GM21423 (cell line): Measurements from ENCODE around the gene HMGCL.

Experiments
- ATAC-seq: cut with Tn5 transposase; IDR thresholded peaks from one replicate; pipeline ENCODE4 v1.9.1; 2021; ENCODE audit warnings: mild to moderate bottlenecking, moderate library complexity; ENCODE audit not compliant: unreplicated experiment

HMGCL gene

DNA sequence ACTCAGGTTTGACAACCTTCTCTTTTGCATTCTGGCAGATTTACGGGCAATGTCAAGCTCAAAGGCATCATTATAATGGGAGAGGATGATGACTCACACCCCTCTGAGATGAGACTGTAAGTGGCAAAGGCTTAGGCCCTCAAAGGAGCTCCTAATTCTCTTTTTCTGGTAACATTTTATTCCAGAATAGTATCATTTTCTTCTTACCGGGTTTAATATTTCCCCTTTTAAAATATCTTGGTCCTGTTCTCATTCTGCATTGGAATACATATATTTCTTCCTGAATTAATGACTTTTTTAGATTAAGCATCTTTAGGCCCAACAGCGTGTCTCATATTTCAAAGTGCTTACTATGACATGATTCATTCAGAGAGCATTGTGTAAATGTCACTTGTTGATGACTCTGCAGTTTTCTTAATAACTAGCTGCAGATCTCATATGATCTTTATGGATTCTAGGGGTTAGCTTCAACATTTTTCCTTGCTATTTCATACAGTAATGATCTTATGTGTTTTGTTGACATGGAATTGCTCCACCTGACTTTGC is 45.3 kb downstream of the HMGCL start:
- no peak for ATAC-seq

DNA sequence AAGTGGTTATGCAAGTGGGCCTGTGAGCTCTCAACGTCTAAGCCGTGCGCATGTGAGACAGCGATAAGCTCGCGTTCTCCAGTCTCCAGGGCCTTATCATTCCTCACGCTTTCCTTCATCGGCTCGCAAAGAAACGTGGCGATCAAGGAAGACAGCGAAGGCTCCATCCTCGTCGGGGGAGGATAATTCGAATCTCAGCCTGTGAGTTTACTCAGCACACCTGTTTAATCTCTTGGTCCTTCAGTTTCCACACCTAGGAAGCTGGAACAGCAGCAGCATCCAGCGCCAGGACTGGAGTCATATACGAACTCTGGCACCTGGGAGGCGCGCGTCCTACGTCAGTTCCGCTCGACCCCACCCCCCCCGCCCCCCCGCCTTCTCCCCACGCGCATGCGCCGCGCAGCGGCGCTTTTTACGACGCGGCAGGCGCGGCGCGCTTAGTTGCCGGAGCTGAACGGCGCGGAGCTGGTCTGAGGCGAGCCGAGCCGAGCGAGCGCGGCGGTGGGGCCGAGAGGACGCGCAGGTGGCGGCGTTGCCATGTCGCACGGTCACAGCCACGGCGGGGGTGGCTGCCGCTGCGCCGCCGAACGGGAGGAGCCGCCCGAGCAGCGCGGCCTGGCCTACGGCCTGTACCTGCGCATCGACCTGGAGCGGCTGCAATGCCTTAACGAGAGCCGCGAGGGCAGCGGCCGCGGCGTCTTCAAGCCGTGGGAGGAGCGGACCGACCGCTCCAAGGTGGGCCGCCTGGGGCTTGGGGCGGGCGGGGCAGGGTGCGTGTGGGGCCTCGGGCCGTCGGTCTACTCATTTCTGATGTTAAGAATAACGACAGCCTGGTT is 47.0 kb downstream of the HMGCL start, which contains the start of gene PITHD1:
Gene PITHD1 (plus strand): TSS at position 440 of the 836 bp plus-strand sequence. CDS start 98 bp downstream, at position 538.
- ATAC-seq, result peak; percentile 82

DNA sequence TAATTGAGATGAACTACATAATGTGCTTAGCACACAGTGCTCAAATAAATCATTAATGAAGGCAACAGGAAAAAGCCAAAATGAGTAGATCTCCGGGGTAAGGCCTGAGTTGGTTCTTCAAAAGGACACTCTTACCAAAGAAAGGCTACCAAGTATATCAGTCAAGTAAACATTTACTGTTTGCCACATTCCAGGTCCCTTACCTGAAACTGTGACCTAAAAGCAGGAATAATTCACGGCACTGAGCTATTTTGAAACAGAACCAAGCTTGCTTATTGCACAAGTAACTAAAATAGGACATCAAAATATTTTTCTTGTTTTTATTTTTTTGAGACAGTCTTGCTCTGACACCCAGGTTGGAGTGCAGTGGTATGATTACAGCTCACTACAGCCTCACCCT is 49.0 kb downstream of the HMGCL start:
- no peak for ATAC-seq

DNA sequence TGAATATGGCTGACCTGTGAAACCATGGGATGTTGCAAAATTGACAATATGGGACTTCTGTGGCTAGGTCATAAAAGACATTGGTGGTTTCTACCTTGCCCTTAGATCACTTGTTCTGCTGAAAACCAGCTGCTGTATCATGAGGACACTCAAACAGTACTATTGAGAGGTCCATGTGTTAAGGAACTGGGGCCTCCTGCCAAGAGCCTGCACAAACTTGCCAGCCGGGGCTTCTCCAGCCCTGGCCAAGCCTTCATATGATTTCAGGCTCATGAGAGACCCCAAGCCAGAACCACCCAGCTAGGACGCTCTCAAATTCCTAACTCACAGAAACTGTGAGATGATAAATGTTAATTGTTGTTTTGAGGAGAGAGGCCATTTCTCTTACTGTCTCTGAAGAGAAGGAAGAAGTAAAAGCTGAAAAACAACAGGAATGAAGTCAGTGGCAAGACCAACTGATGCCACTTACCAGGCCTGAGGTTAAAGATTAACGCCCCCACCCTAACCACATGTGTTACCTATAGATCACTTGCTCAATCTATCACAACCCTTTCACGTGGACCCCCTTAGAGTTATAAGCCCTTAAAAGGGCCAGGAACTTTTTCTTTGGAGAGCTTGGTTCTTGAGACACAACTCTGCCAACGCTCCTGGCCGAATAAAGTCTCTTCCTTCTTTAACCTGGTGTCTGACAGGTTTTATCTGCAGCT is 50.9 kb downstream of the HMGCL start:
- no peak for ATAC-seq

DNA sequence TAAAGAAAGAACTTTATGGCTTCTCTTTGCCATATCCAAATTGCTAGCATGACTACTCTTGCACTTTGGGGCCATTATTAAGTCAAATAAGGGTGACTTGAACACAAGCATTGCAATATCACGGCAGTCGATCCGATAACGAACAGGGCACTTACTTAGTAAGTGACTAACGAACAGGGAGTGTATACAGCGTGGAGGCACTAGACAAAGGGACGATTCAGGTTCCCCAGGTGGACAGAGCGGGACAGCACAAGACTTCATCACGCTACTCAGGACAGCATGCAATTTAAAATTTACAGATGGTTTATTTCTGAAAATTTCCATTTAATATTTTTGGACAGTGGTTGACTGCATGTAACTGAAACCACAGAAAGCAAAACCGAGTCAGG is 52.4 kb downstream of the HMGCL start:
- ATAC-seq, result no peak

DNA sequence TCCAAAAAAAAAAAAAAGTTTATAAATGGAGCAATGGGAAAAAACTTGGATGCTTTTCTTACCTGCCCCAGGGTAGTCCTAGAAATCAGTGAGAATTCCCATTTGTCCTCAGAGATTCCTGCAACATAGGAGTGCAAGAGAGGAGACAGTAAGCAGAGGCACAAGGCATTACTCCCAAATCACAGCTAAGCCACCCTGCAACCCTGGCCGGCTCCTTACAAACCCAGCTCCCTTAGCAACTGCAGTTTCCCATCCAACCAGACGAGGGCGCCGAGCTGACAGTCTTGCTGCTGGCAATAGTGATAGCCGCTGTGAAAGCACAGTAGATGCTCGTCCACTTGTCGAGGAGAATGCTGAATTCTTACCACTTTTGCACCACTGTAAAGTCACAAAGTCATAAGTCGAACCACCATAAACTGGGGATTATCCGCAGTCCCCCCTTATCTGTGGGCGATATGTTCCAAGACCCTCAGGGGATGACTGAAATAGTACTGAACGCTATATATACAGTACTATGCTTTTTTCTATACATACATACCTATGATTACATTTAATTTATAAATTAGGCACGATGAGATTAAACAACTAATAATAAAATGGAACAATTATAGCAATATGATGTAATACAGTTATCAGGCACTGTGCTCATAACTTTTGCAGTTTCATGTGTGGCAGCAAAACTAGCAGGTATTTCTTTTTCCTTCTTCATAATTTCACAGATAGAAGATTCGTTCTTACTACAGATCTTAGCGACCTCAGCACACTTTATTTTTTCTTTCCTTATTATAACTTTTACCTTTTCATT is 53.0 kb downstream of the HMGCL start:
- no peak for ATAC-seq

DNA sequence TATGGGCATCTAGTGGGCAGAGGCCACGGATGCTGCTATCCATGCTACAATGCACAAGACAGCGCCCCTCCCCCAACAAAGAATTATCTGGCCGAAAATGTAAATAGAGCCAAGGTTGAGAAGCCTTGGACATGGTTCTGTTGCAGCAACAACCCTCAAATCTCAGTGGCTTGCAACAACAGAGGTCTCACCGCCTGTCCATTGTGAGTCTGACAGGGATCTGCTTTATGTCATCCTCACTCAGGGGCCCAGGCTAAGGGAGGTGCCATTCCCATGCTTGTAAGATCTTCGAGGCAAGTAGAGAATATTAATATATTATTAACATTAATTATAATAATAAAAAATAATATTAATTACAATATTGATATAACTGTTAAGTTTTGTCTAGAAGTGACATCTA is 56.5 kb downstream of the HMGCL start:
- no peak for ATAC-seq

DNA sequence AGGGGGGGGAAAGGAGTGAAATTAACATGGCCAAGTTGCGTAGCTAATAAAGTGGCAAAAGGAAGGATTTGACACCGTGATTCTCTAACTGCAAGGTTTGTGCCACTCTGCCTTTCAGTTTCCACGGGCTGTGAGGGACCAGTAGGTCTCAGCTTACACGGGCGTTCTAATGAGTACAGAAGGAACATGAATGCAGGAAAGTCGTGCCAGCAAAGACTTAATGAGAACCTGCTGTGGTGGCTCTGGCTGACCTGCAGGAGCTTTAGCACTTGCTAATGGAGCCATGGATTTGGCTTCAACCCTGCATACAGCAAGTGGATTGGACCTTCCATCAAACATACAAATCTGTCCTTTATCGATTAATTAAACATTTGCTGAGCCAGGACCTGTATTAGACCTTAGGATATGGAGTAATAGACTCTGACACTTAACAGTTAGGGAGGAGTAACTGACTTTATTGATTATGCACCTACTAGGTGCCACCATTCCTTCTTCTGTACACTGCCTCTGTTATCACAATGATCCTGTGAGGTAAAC is 62.1 kb downstream of the HMGCL start:
- no peak for ATAC-seq

DNA sequence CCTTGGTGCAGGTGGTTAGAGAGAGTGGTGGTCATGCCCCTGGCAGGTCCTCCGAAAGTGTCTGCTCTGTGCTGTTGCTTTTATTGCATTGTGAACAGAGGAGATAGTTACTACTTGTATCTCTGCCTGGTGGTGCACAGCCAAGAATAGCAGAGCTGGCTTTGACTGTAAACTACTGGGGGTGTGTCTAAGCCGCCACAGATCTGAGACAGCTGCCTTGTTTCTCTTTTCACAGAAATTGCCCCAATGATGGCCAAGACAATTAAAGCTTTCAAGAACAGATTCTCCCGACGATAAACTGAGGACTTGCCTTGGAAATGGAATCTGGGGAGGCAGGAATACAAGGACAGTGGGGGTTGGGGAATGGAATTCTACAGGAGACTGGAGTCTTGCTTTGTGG is 66.0 kb downstream of the HMGCL start:
- no peak for ATAC-seq

DNA sequence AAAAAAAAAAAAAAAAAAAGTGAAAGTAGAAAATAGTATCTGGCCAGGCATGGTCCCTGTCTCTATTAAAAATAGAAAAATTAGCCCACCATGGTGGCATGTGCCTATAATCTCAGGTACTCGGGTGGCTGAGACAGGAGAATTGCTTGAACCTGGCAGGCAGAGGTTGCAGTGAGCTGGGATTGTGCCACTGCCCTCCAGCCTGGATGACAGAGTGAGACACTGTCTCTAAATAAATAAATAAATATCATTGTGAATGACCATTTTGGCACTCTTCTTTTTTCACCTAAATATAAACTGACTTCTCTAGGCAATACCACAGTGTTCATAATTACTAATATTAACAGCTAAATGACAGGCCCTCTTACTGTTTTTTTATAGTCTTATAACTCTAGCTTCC is 67.4 kb downstream of the HMGCL start:
- no peak for ATAC-seq

DNA sequence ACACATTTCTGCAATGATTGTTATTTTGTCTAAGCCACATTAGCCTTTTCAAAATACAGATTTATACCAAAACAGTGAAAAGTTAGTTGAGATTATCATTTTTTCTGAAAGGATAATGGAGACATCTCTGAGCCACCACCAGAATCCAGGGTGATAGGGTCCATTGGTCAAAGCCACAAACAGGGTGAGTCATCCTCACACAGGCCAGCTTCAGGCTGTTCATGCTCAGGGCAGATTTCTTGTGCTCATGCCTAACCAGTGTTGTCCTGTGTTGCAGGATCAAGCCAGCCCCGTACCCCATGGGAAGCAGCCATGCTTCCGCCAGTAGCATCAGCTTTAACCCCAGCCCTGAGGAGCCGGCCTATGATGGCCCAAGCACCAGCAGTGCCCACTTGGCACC is 68.6 kb downstream of the HMGCL start:
- no peak for ATAC-seq

DNA sequence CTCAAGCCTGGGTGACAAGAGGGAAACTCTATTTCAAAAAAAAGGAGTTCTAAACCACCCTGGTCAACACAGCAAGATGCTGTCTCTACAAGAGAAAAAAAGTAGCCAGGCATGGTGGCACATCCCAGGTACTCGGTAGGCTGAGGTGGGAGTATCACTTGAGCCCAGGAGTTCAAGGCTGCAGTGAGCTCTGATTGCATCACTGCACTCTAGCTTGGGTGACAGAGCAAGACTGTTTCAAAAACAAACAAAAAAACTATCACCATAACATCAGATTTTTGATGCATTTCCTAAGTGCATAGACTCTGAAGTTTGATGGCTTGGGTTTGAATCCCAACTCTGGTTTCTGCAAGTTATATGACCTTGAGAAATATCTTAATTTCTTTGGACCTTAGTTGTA is 72.3 kb downstream of the HMGCL start:
- no peak for ATAC-seq
